ENCODE results near the gene SNX20. TPM values are rescaled to one million over a fixed set of nuclear protein-coding genes. Genes with fewer than 3 reads are reported as not detected.
A peak's percentile ranks its signal among the peaks of the same experiment; 100 is the strongest.

Gene SNX20
- total and polyA plus RNA-seq, 2 donors from 2014 or later = 0.67 to 6.2 TPM

- H3K4me3 ChIP-seq (ENCODE audit: low read length in 3 of 3) = no peak overlapping the region
- no peaks in the 10 kb centered on the region for H3K9me3 ChIP-seq (ENCODE audit: control insufficient read depth in 2 of 3, insufficient read depth in 1 of 3, low read length in 3 of 3)
- H3K4me1 ChIP-seq (ENCODE audit: control insufficient read depth in 2 of 3, insufficient read depth in 2 of 3, low read depth in 1 of 3, low read length in 3 of 3) = peaks cover 0 to 8% (median 0%) of the 10 kb centered on the region in 3 donors
- no peak overlapping the region for H3K9ac ChIP-seq (ENCODE audit: low read length in 3 of 3)
- DNase-seq (no peak), FAIRE-seq (no peak)
- no peaks in the 10 kb centered on the region for H3K36me3 ChIP-seq (ENCODE audit: control insufficient read depth in 2 of 3, insufficient read depth in 3 of 3, low read length in 3 of 3)
- intact Hi-C loops (cut with DNase I) = no loop called here
- peak overlapping the region in 1 of 2 donors; percentile 9 for H3K27ac ChIP-seq (ENCODE audit: low read depth in 2 of 2, low read length in 2 of 2)
- no peak for TF ChIP-seq CTCF (IDR thresholded peaks at IDR 0.05; ENCODE audit: borderline replicate concordance, extremely low read depth, insufficient read depth)
- no peaks in the 10 kb centered on the region for H3K27me3 ChIP-seq (ENCODE audit: control insufficient read depth, insufficient read depth, low read length)
Measured at GRCh38 chr16:50696126-50696525, 15.0 kb upstream of the SNX20 start.

GRCh38 chr16:50695017-50696000 is 14.2 kb upstream of the SNX20 start:
- peaks cover 0 to 8% (median 0%) of the 10 kb centered on the region in 3 donors for H3K4me1 ChIP-seq (ENCODE audit: control insufficient read depth in 2 of 3, insufficient read depth in 2 of 3, low read depth in 1 of 3, low read length in 3 of 3)

GRCh38 chr16:50694206-50694605 is 13.1 kb upstream of the SNX20 start:
- Histone ChIP-seq H3K27me3 (ENCODE audit: control insufficient read depth, insufficient read depth, low read length) (no peaks in the 10 kb centered on the region), H3K36me3 (ENCODE audit: control insufficient read depth in 2 of 3, insufficient read depth in 3 of 3, low read length in 3 of 3) (no peaks in the 10 kb centered on the region), H3K4me1 (ENCODE audit: control insufficient read depth in 2 of 3, insufficient read depth in 2 of 3, low read depth in 1 of 3, low read length in 3 of 3) (peaks cover 0 to 8% (median 0%) of the 10 kb centered on the region in 3 donors), H3K4me3 (ENCODE audit: low read length in 3 of 3) (no peak overlapping the region), H3K9ac (ENCODE audit: low read length in 3 of 3) (no peak overlapping the region), H3K27ac (ENCODE audit: low read depth in 2 of 2, low read length in 2 of 2) (no peak overlapping the region), H3K9me3 (ENCODE audit: control insufficient read depth in 2 of 3, insufficient read depth in 1 of 3, low read length in 3 of 3) (no peaks in the 10 kb centered on the region)
- FAIRE-seq = no peak
- intact Hi-C loops (cut with DNase I) = no loop called here
- no peak for TF ChIP-seq CTCF (IDR thresholded peaks at IDR 0.05; ENCODE audit: borderline replicate concordance, extremely low read depth, insufficient read depth)
- no peak for DNase-seq

More at GRCh38 chr16:50695017-50696000, 14.2 kb upstream of the SNX20 start:
- Histone ChIP-seq H3K27me3 (ENCODE audit: control insufficient read depth, insufficient read depth, low read length) (no peaks in the 10 kb centered on the region), H3K9ac (ENCODE audit: low read length in 3 of 3) (no peak overlapping the region), H3K4me3 (ENCODE audit: low read length in 3 of 3) (no peak overlapping the region), H3K27ac (ENCODE audit: low read depth in 2 of 2, low read length in 2 of 2) (no peak overlapping the region), H3K9me3 (ENCODE audit: control insufficient read depth in 2 of 3, insufficient read depth in 1 of 3, low read length in 3 of 3) (no peaks in the 10 kb centered on the region), H3K36me3 (ENCODE audit: control insufficient read depth in 2 of 3, insufficient read depth in 3 of 3, low read length in 3 of 3) (no peaks in the 10 kb centered on the region)
- FAIRE-seq (no peak), DNase-seq (no peak)
- intact Hi-C loops (cut with DNase I) = no loop called here
- TF ChIP-seq CTCF (IDR thresholded peaks at IDR 0.05; ENCODE audit: borderline replicate concordance, extremely low read depth, insufficient read depth) = no peak
